HepG2 (cell line): ENCODE data around the gene GPR137. TPM values are rescaled to one million over a fixed set of nuclear protein-coding genes. Genes with fewer than 3 reads are reported as not detected.

Experiments used
- ARHGAP35 ChIP-seq: sonication (generic); formaldehyde crosslinking; IDR thresholded peaks from 2 replicates; pipeline ENCODE4 v1.9.0; 2022; ENCODE audit warnings: mild to moderate bottlenecking, inconsistent platforms, moderate library complexity, missing genetic modification reagents, borderline replicate concordance
- BRCA1 ChIP-seq: sonication (generic); formaldehyde crosslinking; IDR thresholded peaks from 2 replicates; pipeline ENCODE4 v1.4.0; 2020; ENCODE audit warnings: missing genetic modification reagents
- CAMTA2 ChIP-seq: sonication (generic); formaldehyde crosslinking; IDR thresholded peaks from 2 replicates; pipeline ENCODE4 v1.4.0; 2020; ENCODE audit warnings: mild to moderate bottlenecking, missing genetic modification reagents, borderline replicate concordance
- CEBPG ChIP-seq: IDR thresholded peaks from 2 replicates; pipeline ENCODE4 v1.6.1; 2016
- JUN ChIP-seq: sonication (generic); formaldehyde crosslinking; IDR thresholded peaks from 2 replicates; pipeline ENCODE4 v1.4.0; 2020; ENCODE audit warnings: mild to moderate bottlenecking, missing genetic modification reagents
- KDM1A ChIP-seq: IDR thresholded peaks from 2 replicates; pipeline ENCODE4 v1.6.1; 2016; ENCODE audit warnings: missing compliant biosample characterization
- MIER2 ChIP-seq: IDR thresholded peaks from 2 replicates; pipeline ENCODE4 v1.6.1; 2016; ENCODE audit warnings: missing biosample characterization, missing genetic modification reagents
- NAIF1 ChIP-seq: sonication (generic); formaldehyde crosslinking; IDR thresholded peaks from 2 replicates; pipeline ENCODE4 v1.5.0; 2020; ENCODE audit warnings: mild to moderate bottlenecking, missing genetic modification reagents, borderline replicate concordance
- NCOA2 ChIP-seq: sonication (generic); formaldehyde crosslinking; IDR thresholded peaks from 2 replicates; pipeline ENCODE4 v1.8.0; 2022; ENCODE audit warnings: inconsistent platforms
- NCOA5 ChIP-seq: sonication (generic); formaldehyde crosslinking; IDR thresholded peaks from 2 replicates; pipeline ENCODE4 v1.4.0; 2020; ENCODE audit warnings: missing genetic modification reagents
- NRL ChIP-seq: sonication (generic); formaldehyde crosslinking; IDR thresholded peaks from 2 replicates; pipeline ENCODE4 v1.5.0; 2020; ENCODE audit warnings: missing genetic modification reagents, mild to moderate bottlenecking, moderate library complexity, borderline replicate concordance
- RBFOX2 ChIP-seq: fragments of 200-400 bp; formaldehyde crosslinking; IDR thresholded peaks from 2 replicates; pipeline ENCODE4 v1.6.1; 2017; ENCODE audit warnings: low read depth, mild to moderate bottlenecking, low read length
- RBM22 ChIP-seq: fragments of 200-400 bp; formaldehyde crosslinking; optimal IDR thresholded peaks from 2 replicates; pipeline ENCODE3; 2017; ENCODE audit warnings: mild to moderate bottlenecking, low read length, moderate library complexity
- REL ChIP-seq: sonication (generic); formaldehyde crosslinking; conservative IDR thresholded peaks from 2 replicates; pipeline ENCODE4 v1.8.0; 2022; ENCODE audit warnings: mild to moderate bottlenecking, missing genetic modification reagents, moderate library complexity
- TGIF2 ChIP-seq: IDR thresholded peaks from 2 replicates; pipeline ENCODE4 v1.6.1; 2016; ENCODE audit warnings: control low read depth, missing compliant biosample characterization
- ZBTB8A ChIP-seq: sonication (generic); formaldehyde crosslinking; IDR thresholded peaks from 2 replicates; pipeline ENCODE4 v1.4.0; 2020; ENCODE audit warnings: mild to moderate bottlenecking, low read depth, missing genetic modification reagents, borderline replicate concordance
- ZNF124 ChIP-seq: sonication (generic); formaldehyde crosslinking; IDR thresholded peaks from 2 replicates; pipeline ENCODE4 v1.4.0; 2020; ENCODE audit warnings: missing genetic modification reagents
- ZNF24 ChIP-seq: fragments of 450-650 bp; IDR thresholded peaks from 2 replicates; pipeline ENCODE4 v1.6.1; 2017; ENCODE audit warnings: antibody characterized with exemption, mild to moderate bottlenecking
- ZNF264 ChIP-seq: sonication (generic); formaldehyde crosslinking; IDR thresholded peaks from 2 replicates; pipeline ENCODE4 v1.4.0; 2020; ENCODE audit warnings: missing genetic modification reagents
- ZNF317 ChIP-seq: sonication (generic); formaldehyde crosslinking; IDR thresholded peaks from 2 replicates; pipeline ENCODE4 v1.5.0; 2020; ENCODE audit warnings: mild to moderate bottlenecking, missing genetic modification reagents
- ZNF460 ChIP-seq: sonication (generic); formaldehyde crosslinking; IDR thresholded peaks from 2 replicates; pipeline ENCODE4 v1.5.1; 2020; ENCODE audit warnings: missing genetic modification reagents, mild to moderate bottlenecking, borderline replicate concordance
- ZNF501 ChIP-seq: sonication (generic); formaldehyde crosslinking; IDR thresholded peaks from 2 replicates; pipeline ENCODE4 v1.5.1; 2020; ENCODE audit warnings: mild to moderate bottlenecking, moderate library complexity, missing genetic modification reagents
- ZNF547 ChIP-seq: sonication (generic); formaldehyde crosslinking; IDR thresholded peaks from 2 replicates; pipeline ENCODE4 v1.5.1; 2020; ENCODE audit warnings: mild to moderate bottlenecking, missing genetic modification reagents
- ZNF703 ChIP-seq: sonication (generic); formaldehyde crosslinking; IDR thresholded peaks from 2 replicates; pipeline ENCODE4 v1.5.1; 2020; ENCODE audit warnings: missing genetic modification reagents, mild to moderate bottlenecking, moderate library complexity, borderline replicate concordance
- ZNF747 ChIP-seq: sonication (generic); formaldehyde crosslinking; IDR thresholded peaks from 2 replicates; pipeline ENCODE4 v1.8.1; 2023; ENCODE audit warnings: missing genetic modification reagents, mild to moderate bottlenecking, borderline replicate concordance
- ZNF776 ChIP-seq: sonication (generic); formaldehyde crosslinking; IDR thresholded peaks from 2 replicates; pipeline ENCODE4 v1.4.0; 2020; ENCODE audit warnings: mild to moderate bottlenecking, missing genetic modification reagents
- polyA plus RNA-seq, 8 experiments: library from polyadenylated mRNA; depleted of rRNA in 3 of 8; stranded (reverse) in 7 of 8; unstranded in 1 of 8; fragments of >200 nt; fragmentation: Illumina TruSeq in 4 of 8; extraction: Trizol in 4 of 8; gene quantifications; 2 replicates each; pipeline versions ENCODE4 v1.2.1 to v1.2.3, GENCODE V29; 2011 to 2016; ENCODE audit warnings: low read depth in 4 of 8, missing spikeins in 1 of 8, mixed read lengths in 1 of 8; ENCODE audit not compliant: insufficient read depth in 1 of 8
- total RNA-seq, 5 experiments: library from RNA; depleted of rRNA; stranded (reverse); fragments of >200 nt; fragmentation: Illumina TruSeq; extraction: Trizol; gene quantifications; 2 replicates each; pipeline ENCODE4 v1.2.3, GENCODE V29; 2016; ENCODE audit warnings: low read depth in 1 of 5
- TF ChIP-seq, protein P1 (sequence below): sonication (generic); formaldehyde crosslinking; conservative IDR thresholded peaks from 2 replicates; pipeline ENCODE4 v1.8.1; 2023; ENCODE audit warnings: missing genetic modification reagents
- TF ChIP-seq, protein P2 (sequence below): sonication (generic); formaldehyde crosslinking; IDR thresholded peaks from 2 replicates; pipeline ENCODE4 v1.5.0; 2020; ENCODE audit warnings: mild to moderate bottlenecking, missing genetic modification reagents, borderline replicate concordance
- TF ChIP-seq, protein P3 (sequence below): sonication (generic); formaldehyde crosslinking; IDR thresholded peaks from 2 replicates; pipeline ENCODE4 v1.9.0; 2021; ENCODE audit warnings: missing genetic modification reagents, mild to moderate bottlenecking, borderline replicate concordance

GPR137 gene
- total and polyA plus RNA-seq, 2 of the 13 experiments (the other 11 are each of a cell fraction or from before 2014, with no cell fraction given) = 8.5 to 13.2 TPM

GRCh38 chr11:64237484-64237951 is 48.1 kb upstream of the GPR137 start (continued):
- TF ChIP-seq ZNF317 (CRISPR knock-in tag) = no peak
- TF ChIP-seq RBM22 = no peak
- TF ChIP-seq NCOA5 (CRISPR knock-in tag) = no peak
- TF ChIP-seq NAIF1 (CRISPR knock-in tag) = no peak
- no peak for TF ChIP-seq ZNF124 (CRISPR knock-in tag)
- no peak for TF ChIP-seq ZNF747
- TF ChIP-seq REL (CRISPR knock-in tag) = peak; percentile 86
- TF ChIP-seq ZNF460 (CRISPR knock-in tag) = no peak
- TF ChIP-seq CAMTA2 (CRISPR knock-in tag) = no peak
- peak; percentile 50; the same call in 1 of the 2 replicates for TF ChIP-seq NCOA2 (CRISPR knock-in tag)
- TF ChIP-seq, protein P1, sequence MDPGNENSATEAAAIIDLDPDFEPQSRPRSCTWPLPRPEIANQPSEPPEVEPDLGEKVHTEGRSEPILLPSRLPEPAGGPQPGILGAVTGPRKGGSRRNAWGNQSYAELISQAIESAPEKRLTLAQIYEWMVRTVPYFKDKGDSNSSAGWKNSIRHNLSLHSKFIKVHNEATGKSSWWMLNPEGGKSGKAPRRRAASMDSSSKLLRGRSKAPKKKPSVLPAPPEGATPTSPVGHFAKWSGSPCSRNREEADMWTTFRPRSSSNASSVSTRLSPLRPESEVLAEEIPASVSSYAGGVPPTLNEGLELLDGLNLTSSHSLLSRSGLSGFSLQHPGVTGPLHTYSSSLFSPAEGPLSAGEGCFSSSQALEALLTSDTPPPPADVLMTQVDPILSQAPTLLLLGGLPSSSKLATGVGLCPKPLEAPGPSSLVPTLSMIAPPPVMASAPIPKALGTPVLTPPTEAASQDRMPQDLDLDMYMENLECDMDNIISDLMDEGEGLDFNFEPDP (CRISPR knock-in tag) = no peak
- no peak; the same call in 1 of the 2 replicates for TF ChIP-seq ZNF547 (CRISPR knock-in tag)
- no peak for TF ChIP-seq ZNF776 (CRISPR knock-in tag)
- TF ChIP-seq ZBTB8A (CRISPR knock-in tag) = no peak
- no peak for TF ChIP-seq BRCA1 (CRISPR knock-in tag)
- no peak for TF ChIP-seq ZNF24
- TF ChIP-seq, protein P2, sequence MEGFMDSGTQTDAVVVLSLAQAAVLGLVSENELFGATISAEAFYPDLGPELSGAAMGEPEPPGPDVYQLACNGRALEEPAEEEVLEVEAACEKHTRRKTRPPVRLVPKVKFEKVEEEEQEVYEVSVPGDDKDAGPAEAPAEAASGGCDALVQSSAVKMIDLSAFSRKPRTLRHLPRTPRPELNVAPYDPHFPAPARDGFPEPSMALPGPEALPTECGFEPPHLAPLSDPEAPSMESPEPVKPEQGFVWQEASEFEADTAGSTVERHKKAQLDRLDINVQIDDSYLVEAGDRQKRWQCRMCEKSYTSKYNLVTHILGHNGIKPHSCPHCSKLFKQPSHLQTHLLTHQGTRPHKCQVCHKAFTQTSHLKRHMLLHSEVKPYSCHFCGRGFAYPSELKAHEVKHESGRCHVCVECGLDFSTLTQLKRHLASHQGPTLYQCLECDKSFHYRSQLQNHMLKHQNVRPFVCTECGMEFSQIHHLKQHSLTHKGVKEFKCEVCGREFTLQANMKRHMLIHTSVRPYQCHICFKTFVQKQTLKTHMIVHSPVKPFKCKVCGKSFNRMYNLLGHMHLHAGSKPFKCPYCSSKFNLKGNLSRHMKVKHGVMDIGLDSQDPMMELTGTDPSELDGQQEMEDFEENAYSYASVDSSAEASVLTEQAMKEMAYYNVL (CRISPR knock-in tag) = peak; percentile 51; the same call in 1 of the 2 replicates
- TF ChIP-seq, protein P3, sequence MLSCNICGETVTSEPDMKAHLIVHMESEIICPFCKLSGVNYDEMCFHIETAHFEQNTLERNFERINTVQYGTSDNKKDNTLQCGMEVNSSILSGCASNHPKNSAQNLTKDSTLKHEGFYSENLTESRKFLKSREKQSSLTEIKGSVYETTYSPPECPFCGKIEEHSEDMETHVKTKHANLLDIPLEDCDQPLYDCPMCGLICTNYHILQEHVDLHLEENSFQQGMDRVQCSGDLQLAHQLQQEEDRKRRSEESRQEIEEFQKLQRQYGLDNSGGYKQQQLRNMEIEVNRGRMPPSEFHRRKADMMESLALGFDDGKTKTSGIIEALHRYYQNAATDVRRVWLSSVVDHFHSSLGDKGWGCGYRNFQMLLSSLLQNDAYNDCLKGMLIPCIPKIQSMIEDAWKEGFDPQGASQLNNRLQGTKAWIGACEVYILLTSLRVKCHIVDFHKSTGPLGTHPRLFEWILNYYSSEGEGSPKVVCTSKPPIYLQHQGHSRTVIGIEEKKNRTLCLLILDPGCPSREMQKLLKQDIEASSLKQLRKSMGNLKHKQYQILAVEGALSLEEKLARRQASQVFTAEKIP (CRISPR knock-in tag) = no peak
- no peak; the same call in 1 of the 2 replicates for TF ChIP-seq MIER2 (CRISPR knock-in tag)
- no peak for TF ChIP-seq CEBPG
- peak; percentile 30; the same call in 1 of the 2 replicates for TF ChIP-seq ZNF501 (CRISPR knock-in tag)
- TF ChIP-seq NRL (CRISPR knock-in tag) = peak; percentile 67; the same call in 1 of the 2 replicates
- 0 out of 2 replicates have a peak, but pooled peaks have one; percentile 34 for TF ChIP-seq TGIF2 (CRISPR knock-in tag)
- no peak; the same call in 1 of the 2 replicates for TF ChIP-seq ARHGAP35 (CRISPR knock-in tag)
- TF ChIP-seq ZNF264 = no peak
- no peak for TF ChIP-seq KDM1A (CRISPR knock-in tag)
- TF ChIP-seq ZNF703 = peak; percentile 50; the same call in 1 of the 2 replicates
- TF ChIP-seq JUN = no peak
- TF ChIP-seq RBFOX2 = 0 out of 2 replicates have a peak, but pooled peaks have one; percentile 37
